Erythroblast (primary cell): ENCODE measurements around the gene UCP1.

Experiments
- GATA1 ChIP-seq: IDR thresholded peaks from 2 replicates; pipeline ENCODE4 v1.6.1; 2011; ENCODE audit warnings: low read depth, mild to moderate bottlenecking, control low read depth, low read length, moderate library complexity
- POLR2A ChIP-seq: IDR thresholded peaks from 2 replicates; pipeline ENCODE4 v1.6.1; 2011; ENCODE audit warnings: mild to moderate bottlenecking, low read length

- no peak for TF ChIP-seq POLR2A
- no peak for TF ChIP-seq GATA1
These were observed 10.8 kb downstream of the UCP1 start for GRCh38 chr4:140557831-140558435.
